Ramos (cell line): Measurements from ENCODE around the gene FOXO3.
"Not testable (repeated sequence)": the region's sequence is repeated elsewhere in the genome, so short reads cannot be mapped to it uniquely, and the experiment has no call there.

Experiments
- in situ Hi-C: fragments of 300-500 bp; cut with MboI; formaldehyde crosslinking; loops from one replicate; pipeline ENCODE4 v1.14.3; 2022; ENCODE audit warnings: low sequenced_read_pairs; ENCODE audit not compliant: unreplicated experiment

Gene FOXO3

GRCh38 chr6:108673153-108673552, 112.4 kb downstream of the FOXO3 start:
- in situ Hi-C loops, result no loop called here

DNA sequence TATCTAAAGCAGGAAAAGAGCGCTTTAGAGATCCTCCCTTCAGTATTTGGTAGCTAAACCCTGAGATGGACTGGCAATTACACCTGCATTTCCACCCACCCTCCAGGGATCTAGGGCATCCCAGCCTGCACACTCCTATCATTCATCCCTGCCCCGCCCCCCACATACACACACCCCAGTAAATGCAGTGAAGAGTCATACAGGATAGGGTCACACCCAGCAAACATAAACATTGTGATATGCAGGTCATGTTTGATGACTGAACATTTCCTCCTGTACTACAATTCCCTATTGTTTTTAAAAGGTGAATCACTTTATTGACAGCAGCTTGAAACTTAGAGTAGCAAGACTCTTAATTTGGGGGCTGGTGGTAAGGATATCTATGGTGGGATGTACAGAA, 112.9 kb downstream of the FOXO3 start:
- in situ Hi-C loops, result no loop called here

- in situ Hi-C loops, result no loop called here
These were observed 114.8 kb downstream of the FOXO3 start for GRCh38 chr6:108675226-108676200.

DNA sequence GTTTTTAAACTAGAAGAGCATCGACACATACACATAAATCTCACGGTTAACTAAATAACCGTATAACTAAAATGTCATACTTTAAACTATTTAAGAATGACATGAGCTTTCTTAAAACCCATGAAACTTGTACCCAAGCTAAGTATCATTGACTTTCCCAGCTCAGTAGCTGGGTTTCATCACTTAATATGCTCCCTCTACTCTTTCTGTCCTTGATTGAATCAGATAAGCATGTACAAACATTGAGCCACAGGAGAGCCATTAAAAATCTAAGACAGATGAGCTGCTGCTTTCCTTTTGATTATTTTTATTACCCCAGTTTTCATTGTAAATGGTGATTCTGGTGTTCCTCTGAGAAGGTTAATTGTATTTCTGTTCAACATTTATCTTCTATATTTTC, 115.8 kb downstream of the FOXO3 start:
- in situ Hi-C loops, result no loop called here

- in situ Hi-C loops, result no loop called here
These were observed 116.6 kb downstream of the FOXO3 start for GRCh38 chr6:108677357-108677756.

- in situ Hi-C loops, result no loop called here
These were observed 117.2 kb downstream of the FOXO3 start for GRCh38 chr6:108677894-108678293.

DNA sequence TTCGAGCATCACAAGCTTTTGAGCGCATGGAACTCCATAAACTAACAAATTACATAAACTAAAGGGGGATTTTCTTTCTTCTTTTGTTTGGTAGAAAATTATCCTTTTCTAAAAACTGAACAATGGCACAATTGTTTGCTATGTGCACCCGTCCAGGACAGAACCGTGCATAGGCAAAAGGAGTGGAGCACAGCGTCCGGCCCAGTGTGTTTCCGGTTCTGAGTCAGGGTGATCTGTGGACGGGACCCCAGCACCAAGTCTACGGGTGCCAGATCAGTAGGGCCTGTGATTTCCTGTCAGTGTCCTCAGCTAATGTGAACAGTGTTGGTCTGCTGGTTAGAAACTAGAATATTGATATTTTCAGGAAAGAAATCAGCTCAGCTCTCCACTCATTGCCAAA, 119.6 kb downstream of the FOXO3 start:
- in situ Hi-C loops, result not testable (repeated sequence)

DNA sequence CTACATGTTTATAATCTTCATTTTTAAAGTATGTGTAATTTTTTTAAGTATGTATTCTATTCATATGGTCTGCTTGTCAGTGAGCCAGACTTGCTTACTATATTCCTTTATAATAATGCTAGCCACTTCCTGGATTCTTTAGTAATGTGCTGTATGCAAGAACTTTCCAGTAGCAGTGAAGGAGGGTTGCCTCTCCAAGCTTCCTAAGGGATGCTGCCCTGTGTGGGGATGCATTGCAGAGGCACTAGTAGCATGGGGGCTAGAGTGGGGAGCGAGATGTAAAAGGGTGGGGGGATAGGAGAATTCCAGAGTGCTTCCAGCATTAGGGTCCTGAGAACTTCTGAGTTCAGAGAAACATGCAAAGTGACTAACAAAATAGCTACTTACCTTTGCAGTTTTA, 121.0 kb downstream of the FOXO3 start:
- in situ Hi-C loops, result not testable (repeated sequence)

DNA sequence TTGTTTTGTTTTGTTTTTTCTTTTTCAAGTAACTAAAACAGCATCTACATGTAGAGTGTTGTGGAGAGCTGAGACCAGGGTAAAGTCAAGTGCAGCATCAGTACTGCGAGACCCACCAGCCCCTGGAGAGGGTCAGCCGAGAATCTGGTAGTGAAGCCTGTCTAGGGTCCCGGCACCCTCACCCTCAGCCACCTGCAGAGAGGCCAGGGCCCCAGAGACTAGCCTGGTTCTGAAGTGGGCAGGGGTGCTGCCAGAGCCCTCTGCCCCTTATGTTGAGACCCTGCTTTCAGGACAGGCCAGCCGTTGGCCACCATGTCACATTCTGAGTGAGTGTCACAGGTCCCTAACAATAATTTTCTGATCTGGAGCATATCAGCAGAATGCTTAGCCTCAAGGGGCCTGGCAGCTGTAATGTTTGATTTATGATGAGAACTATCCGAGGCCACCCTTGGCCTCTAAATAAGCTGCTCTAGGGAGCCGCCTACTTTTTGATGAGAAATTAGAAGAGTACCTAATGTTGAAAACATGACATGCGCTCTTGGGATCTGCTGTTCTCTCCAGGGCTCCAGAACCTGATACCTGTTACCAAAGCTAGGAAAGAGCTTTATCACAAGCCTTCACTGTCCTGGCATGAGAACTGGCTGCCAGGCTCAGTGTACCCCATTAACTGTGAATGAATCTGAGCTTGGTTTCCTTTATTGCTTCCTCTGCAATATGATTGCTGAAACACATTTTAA, 121.8 kb downstream of the FOXO3 start:
- in situ Hi-C loops, result not testable (repeated sequence)

- in situ Hi-C loops, result not testable (repeated sequence)
These were observed 123.3 kb downstream of the FOXO3 start for GRCh38 chr6:108683976-108684375.

DNA sequence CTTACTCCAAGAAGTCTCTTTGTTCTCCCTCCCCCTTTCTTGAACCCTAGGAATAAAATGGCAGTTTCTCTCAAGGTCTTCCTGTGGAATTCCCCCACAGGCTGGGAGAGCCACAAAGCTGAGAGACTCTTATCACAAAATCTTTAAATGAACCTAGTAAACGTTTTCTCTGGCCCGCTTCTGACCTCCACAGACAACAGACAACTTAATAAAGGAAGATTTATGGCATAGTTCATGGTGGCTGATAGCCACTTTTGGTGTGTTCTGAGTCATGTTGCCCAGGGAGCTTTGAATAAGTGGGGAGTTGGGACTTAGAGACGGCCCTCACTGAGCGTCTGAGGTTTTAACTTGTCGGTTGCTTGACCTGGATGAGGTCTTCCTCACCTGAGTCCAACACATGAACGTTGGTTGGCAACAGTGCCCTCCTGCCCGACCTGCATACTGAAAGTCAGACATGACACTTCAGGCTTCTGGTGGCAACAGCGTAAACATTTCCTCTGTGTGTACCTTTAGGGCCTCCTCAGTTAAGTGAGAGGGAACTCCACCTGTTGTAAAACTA, 124.1 kb downstream of the FOXO3 start:
- in situ Hi-C loops, result no loop called here

DNA sequence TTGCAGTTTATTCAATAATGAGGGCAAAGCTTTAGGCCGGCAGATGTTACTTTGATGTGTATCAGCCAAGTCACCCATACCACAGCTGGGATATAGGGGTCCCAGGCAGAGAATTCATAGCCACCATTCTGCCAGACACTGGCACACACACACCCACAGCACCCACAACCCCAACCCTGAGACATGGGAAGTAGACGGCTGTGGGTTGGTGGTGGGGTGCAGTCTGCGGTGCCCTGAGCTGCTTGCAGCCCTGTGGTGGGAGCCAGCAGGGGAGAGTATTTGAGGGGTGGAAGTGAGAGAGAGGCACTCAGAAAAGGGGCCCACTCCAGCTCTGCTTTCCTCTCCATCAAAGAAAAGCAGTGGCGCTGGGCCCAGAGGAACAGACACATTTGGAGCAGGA, 125.3 kb downstream of the FOXO3 start:
- in situ Hi-C loops, result no loop called here

DNA sequence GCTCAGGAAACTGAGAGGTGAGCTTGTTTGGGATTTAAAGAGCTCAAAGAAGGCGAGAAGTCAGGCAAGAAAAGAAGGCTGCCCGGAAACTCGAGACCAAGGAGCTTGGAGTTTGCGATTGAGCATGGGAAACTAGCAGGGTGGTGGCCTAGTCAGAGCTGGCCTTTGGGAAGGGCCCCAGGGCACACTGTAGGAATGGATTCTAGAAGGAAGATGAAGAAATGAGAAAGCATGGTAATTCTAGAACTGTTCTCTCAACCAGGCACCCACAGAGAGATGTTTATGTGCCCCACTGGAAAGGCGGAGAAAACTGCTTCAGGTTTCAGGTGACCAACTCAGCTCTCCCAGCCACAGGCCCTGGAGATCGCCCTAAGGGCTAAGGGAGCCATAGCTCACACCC, 126.2 kb downstream of the FOXO3 start:
- in situ Hi-C loops, result no loop called here

DNA sequence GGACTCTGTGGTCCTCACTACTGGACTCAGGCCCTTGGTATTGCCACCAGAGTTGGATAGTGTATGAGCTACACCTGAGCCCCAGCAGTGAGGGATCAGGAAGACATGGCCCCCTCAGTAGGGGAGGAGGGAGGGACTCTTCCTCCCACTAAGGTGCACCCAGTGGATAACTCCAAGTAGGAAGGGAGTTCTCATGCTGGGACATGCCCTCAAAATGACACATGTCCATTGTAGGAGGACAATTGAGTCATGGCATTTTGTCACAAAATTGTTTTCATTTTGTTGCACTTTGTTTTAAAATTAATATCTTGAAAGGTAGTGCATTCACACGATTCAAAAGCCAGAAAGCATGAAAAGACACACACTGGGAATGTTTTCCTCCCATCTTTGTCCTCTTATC, 127.2 kb downstream of the FOXO3 start:
- in situ Hi-C loops, result no loop called here

- in situ Hi-C loops, result no loop called here
These were observed 128.8 kb downstream of the FOXO3 start for GRCh38 chr6:108689272-108690161.

DNA sequence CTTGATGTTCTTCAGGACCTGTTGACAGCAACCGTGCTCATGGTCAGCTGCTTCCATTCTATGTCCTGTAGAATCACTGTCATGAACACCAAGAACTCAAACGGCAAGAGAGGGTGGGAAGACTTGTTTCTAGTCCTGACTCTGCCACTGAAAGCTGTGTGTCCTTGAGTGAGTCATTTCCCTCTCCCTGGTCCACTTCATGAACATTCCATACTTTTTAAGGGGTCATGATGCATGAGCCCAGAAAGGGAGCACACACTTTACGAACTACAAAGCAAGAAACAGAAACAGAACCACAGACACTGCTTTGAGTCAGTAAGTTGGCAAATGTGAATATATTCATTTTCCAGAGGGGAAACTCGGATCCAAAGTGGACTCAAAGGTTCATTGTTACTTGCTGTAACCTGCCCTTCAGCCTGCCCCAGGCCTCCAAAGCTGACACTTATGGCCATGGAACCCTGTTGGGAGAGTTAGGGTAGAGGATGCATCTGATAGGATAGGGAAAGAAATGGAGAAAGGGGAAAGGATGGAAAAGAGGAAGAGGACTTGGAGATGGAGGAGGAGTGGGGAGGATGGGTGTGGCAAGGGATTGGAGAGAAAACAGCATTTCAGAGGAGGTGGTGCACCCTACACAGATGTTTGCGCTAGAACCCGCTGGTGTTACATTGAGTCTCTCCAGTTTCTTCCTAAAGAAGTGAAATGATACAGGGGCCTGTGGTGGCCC, 129.8 kb downstream of the FOXO3 start:
- in situ Hi-C loops, result no loop called here

GRCh38 chr6:108693430-108694154, 132.9 kb downstream of the FOXO3 start:
- in situ Hi-C loops, result no loop called here

GRCh38 chr6:108694816-108695215, 134.1 kb downstream of the FOXO3 start:
- in situ Hi-C loops, result no loop called here
